AG09319 (cell line): ENCODE results near the gene RECQL5.

ENCODE experiments used
- DNase-seq: peaks from one replicate; pipeline ENCODE4 v3.0.0-alpha.2; 2010; ENCODE audit warnings: low read depth; ENCODE audit errors: extremely low read depth
- TF ChIP-seq, protein P1 (sequence below): IDR thresholded peaks from 2 replicates; pipeline ENCODE4 v1.5.1; 2011; ENCODE audit warnings: low read depth, mild to moderate bottlenecking, inconsistent platforms, low read length, moderate library complexity

Gene RECQL5

GRCh38 chr17:75624021-75624420 is 42.9 kb downstream of the RECQL5 start:
- DNase-seq, result no peak

GRCh38 chr17:75623386-75623785 is 43.6 kb downstream of the RECQL5 start:
- no peak for DNase-seq

More at GRCh38 chr17:75624021-75624420, 42.9 kb downstream of the RECQL5 start:
- TF ChIP-seq, protein P1, sequence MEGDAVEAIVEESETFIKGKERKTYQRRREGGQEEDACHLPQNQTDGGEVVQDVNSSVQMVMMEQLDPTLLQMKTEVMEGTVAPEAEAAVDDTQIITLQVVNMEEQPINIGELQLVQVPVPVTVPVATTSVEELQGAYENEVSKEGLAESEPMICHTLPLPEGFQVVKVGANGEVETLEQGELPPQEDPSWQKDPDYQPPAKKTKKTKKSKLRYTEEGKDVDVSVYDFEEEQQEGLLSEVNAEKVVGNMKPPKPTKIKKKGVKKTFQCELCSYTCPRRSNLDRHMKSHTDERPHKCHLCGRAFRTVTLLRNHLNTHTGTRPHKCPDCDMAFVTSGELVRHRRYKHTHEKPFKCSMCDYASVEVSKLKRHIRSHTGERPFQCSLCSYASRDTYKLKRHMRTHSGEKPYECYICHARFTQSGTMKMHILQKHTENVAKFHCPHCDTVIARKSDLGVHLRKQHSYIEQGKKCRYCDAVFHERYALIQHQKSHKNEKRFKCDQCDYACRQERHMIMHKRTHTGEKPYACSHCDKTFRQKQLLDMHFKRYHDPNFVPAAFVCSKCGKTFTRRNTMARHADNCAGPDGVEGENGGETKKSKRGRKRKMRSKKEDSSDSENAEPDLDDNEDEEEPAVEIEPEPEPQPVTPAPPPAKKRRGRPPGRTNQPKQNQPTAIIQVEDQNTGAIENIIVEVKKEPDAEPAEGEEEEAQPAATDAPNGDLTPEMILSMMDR, result no peak

DNA sequence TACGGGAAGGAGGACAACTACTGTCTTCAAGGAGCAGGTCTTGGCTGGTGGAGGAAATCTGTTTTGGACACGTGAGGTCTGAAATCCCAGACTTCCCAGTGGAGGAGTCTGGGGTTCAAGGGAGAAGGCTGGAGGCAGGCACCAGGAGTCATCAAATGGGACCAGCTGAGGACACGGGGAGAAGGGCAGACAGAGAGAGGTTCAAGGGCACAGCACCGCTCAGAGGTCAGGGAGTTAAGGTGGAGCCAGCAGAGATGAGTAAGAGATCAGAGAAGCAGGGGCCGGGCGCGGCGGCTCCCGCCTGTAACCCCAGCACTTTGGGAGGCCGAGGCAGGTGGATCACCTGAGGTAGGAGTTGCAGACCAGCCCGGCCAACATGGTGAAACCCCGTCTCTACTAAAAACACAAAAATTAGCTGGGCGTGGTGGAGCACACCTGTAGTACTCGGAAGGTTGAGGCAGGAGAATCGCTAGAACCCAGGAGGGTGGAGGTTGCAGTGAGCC is 44.1 kb downstream of the RECQL5 start:
- DNase-seq, result no peak
- TF ChIP-seq, protein P1, result no peak

More at GRCh38 chr17:75623386-75623785, 43.6 kb downstream of the RECQL5 start:
- TF ChIP-seq, protein P1, result no peak

DNA sequence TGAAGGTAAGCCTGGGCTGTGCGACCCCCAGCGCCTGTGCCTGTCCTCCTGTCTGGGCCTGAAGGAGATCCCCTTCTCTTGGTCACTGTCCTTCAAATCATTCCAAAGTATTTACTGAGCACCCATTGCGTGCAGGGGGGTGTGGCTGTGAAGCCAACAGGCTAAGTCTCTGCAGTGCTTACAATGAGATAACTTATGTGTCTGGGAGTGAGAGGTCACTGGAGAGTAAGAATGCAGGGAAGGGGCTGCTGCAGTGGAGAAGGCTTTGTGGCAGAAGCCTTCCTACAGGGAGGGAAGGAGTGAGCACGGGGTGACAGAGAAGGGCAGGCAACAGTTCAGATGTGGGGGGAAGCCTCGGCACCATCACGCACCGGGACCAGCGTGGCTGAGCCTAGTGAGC is 44.9 kb downstream of the RECQL5 start:
- TF ChIP-seq, protein P1, result no peak
- no peak for DNase-seq

DNA sequence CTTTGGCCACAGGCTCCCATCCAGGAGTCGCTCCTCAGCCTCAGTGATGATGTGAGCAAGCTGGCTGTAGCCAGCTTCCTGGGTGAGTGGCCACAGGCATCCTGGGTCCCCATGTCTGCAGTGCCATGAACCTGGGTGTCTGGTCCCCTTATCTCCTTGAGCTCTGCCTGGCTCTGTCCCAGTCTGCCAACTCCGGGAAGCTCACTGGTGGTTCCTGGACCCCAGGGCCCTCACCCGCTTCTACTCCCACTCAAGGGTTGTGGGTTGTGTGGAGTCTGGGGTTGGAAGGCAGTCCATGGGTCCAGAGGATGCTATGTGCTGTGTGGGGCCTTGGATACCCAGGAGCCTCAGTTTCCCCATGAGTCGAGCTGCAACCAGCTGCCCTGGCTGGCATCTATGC is 45.5 kb downstream of the RECQL5 start:
- TF ChIP-seq, protein P1, result no peak
- DNase-seq, result no peak

- TF ChIP-seq, protein P1, result peak; percentile 41
Observed at GRCh38 chr17:75619506-75620431, 47.2 kb downstream of the RECQL5 start.

GRCh38 chr17:75617675-75618074 is 49.3 kb downstream of the RECQL5 start:
- no peak for DNase-seq

More at GRCh38 chr17:75619506-75620431, 47.2 kb downstream of the RECQL5 start:
- no peak for DNase-seq

More at GRCh38 chr17:75617675-75618074, 49.3 kb downstream of the RECQL5 start:
- TF ChIP-seq, protein P1, result no peak
